Measurements from ENCODE around the gene CXCL13.

DNA sequence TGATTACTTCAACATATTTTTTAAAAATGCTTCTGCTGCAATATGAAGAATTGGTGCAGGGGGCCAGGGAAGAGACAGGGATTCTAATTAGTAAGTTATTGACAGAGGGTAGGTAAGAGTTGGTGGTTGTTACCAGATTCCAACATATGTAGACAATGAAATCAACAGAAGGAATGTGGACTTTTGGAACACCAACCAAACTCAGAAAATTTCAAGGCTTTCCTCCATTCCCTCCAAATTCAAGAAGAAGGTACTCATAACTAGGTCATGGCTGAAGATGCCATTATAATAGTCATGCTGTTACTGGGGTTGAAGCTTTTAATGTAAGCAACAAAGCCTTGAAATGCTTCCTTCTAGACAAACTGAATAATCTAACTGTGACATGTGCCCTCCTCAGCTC, 22.9 kb upstream of the CXCL13 start:
- TF ChIP-seq POLR2A (IDR thresholded peaks at IDR 0.05) (no peak), CTCF (IDR thresholded peaks at IDR 0.05) (no peak)

All from esophagus squamous epithelium (tissue), 4 donors.